OCI-LY3 (cell line): ENCODE results near the gene EXOC6.

Experiments
- H2AFZ ChIP-seq: fragments of 200-600, 300-600 bp; shearing (Covaris generic); 2 replicates; pipeline ENCODE4 v1.6.0; 2014; ENCODE audit warnings: antibody characterized with exemption, low read depth, low read length
- H3K27ac ChIP-seq: fragments of 200-600, 300-600 bp; sonication (generic); 2 replicates; pipeline ENCODE4 v1.5.1; 2014; ENCODE audit warnings: mild to moderate bottlenecking, low read length, moderate library complexity, mixed read lengths
- H3K27me3 ChIP-seq: fragments of 200-600, 300-600 bp; sonication (generic); 2 replicates; pipeline ENCODE4 v1.6.1; 2014; ENCODE audit warnings: low read depth, low read length, mixed read lengths
- H3K36me3 ChIP-seq: fragments of 200-600, 300-600 bp; sonication (generic); replicated peaks from 2 replicates; pipeline ENCODE3; 2014; ENCODE audit warnings: low read depth, low read length, mixed read lengths
- H3K4me1 ChIP-seq: fragments of 300-600, 200-600 bp; sonication (generic); 2 replicates; pipeline ENCODE4 v1.6.1; 2014; ENCODE audit warnings: low read length, mixed read lengths
- H3K4me2 ChIP-seq: fragments of 200-600, 300-600 bp; sonication (generic); 2 replicates; pipeline ENCODE4 v1.6.1; 2014; ENCODE audit warnings: low read length, mixed read lengths
- H3K4me3 ChIP-seq: fragments of 300-600, 200-600 bp; sonication (generic); 2 replicates; pipeline ENCODE4 v1.5.1; 2014; ENCODE audit warnings: antibody characterized with exemption, mild to moderate bottlenecking, low read length, moderate library complexity
- H3K79me2 ChIP-seq: fragments of 300-600, 200-600 bp; shearing (Covaris generic); 2 replicates; pipeline ENCODE4 v1.6.1; 2014; ENCODE audit warnings: mild to moderate bottlenecking, low read length, mixed read lengths
- H3K9ac ChIP-seq: fragments of 300-600, 200-600 bp; shearing (Covaris generic); 2 replicates; pipeline ENCODE4 v1.6.0; 2014; ENCODE audit warnings: mild to moderate bottlenecking, low read length, moderate library complexity
- H3K9me3 ChIP-seq: fragments of 200-600, 300-600 bp; shearing (Covaris generic); 2 replicates; pipeline ENCODE4 v1.6.1; 2014; ENCODE audit warnings: low read length, mixed read lengths; ENCODE audit not compliant: insufficient read depth
- H4K20me1 ChIP-seq: fragments of 200-600, 300-600 bp; sonication (generic); 2 replicates; pipeline ENCODE4 v1.6.1; 2016; ENCODE audit warnings: low read length, mixed read lengths; ENCODE audit not compliant: insufficient read depth
- CTCF ChIP-seq: fragments of 200-600, 300-600 bp; sonication (generic); IDR thresholded peaks from 2 replicates; pipeline ENCODE4 v1.5.1; 2014; ENCODE audit warnings: antibody characterized with exemption, low read length, low read depth
- EZH2phosphoT487 ChIP-seq: fragments of 200-600 bp; shearing (Covaris generic); IDR thresholded peaks from 2 replicates; pipeline ENCODE4 v1.6.1; 2018; ENCODE audit warnings: antibody characterized with exemption, mixed run types, low read depth

EXOC6 gene

DNA sequence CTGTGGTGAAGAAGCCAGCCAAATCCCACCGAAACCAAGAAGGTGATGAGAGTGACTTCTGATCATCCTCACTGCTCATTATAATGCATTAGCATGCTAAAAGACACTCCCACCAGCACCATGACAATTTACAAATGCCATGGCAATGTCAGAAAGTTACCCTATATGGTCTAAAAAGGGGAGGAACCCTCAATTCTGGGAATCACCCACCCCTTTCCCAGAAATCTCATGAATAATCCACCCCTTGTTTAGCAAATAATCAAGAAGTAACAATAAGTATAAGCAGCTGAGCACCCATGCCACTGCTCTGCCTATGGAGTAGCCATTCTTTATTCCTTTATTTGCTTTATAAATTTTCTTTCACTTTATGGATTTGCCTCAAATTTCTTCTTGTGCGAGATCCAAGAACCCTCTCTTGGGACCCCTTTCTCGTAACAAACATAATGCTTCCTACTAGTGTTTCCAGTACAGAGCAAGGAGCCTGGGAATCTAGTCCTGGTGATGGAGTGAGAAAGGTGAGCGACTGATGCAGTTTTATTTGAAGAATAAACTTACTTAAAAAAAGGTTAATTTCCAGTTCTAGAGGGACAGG, 18.4 kb upstream of the EXOC6 start:
- Histone ChIP-seq H3K79me2 (no peaks in the 10 kb centered on the region), H3K27me3 (no peaks in the 10 kb centered on the region), H3K36me3 (no peaks in the 10 kb centered on the region), H3K4me2 (no peak overlapping the region), H2AFZ (no peak overlapping the region), H4K20me1 (no peaks in the 10 kb centered on the region), H3K27ac (no peak overlapping the region), H3K4me1 (peaks cover 9% of the 10 kb centered on the region), H3K4me3 (no peak overlapping the region), H3K9ac (no peak overlapping the region), H3K9me3 (no peaks in the 10 kb centered on the region)
- TF ChIP-seq EZH2phosphoT487 (no peak), CTCF (no peak)

DNA sequence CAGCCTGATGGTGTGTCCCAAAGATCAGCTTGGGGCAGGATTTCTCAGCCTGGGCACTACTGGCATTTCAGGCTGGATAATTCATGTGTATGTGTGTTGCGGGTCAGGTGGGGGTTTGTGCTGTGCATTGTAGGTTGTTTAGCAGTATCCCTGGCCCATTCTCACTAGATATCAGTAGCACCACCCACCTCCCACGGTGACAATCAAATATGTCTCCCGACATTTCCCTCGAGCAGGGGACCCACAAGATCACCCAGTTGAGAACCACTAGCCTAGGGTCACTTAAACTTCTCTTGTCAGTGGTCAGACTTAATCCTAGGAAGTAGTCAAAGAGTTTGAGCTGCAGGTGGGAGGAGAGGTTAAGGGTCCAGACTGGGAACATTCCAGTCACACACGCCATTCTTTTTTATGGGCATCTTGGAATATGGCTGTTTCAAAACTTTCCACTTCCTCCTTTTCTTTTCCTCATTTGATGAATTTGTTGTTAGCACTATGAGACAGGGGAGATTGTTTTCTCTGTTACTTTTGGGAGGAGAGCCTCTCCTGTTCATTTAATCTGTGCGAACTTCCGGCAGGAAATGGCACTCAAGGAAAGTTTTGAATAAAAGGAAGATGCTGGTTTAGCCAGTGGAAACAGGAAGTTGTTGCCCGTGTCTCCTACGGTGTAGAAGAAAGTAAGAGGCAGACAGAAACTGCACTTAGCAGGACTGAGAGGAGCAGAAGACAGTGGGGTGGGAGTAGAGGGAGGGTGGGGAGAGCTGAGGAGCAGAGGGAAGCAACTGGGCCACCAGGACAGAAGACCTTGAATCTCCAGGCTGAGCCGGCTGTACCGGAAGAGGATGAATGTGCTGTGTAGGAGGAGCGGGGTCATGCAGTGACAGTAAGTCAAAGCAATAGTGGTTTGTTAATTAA, 17.6 kb upstream of the EXOC6 start:
- no peaks in the 10 kb centered on the region for H3K36me3 ChIP-seq
- no peaks in the 10 kb centered on the region for H3K9me3 ChIP-seq
- H3K4me3 ChIP-seq = peak overlapping the region; percentile 33
- no peaks in the 10 kb centered on the region for H3K79me2 ChIP-seq
- no peak overlapping the region for H3K27ac ChIP-seq
- peak overlapping the region; percentile 81 for H2AFZ ChIP-seq
- no peaks in the 10 kb centered on the region for H4K20me1 ChIP-seq
- TF ChIP-seq CTCF = no peak
- no peak for TF ChIP-seq EZH2phosphoT487
- peaks cover 9% of the 10 kb centered on the region for H3K4me1 ChIP-seq
- H3K4me2 ChIP-seq = peak overlapping the region; percentile 38
- H3K9ac ChIP-seq = no peak overlapping the region; the same call in 1 of the 2 replicates
- H3K27me3 ChIP-seq = no peaks in the 10 kb centered on the region

GRCh38 chr10:92832121-92832520, 16.2 kb upstream of the EXOC6 start:
- Histone ChIP-seq H3K27me3 (no peaks in the 10 kb centered on the region), H3K36me3 (no peaks in the 10 kb centered on the region), H3K9ac (no peak overlapping the region), H3K79me2 (no peaks in the 10 kb centered on the region), H2AFZ (no peak overlapping the region), H3K4me3 (no peak overlapping the region), H3K4me2 (no peak overlapping the region), H3K4me1 (peaks cover 9% of the 10 kb centered on the region), H4K20me1 (no peaks in the 10 kb centered on the region), H3K9me3 (no peaks in the 10 kb centered on the region), H3K27ac (no peak overlapping the region)
- TF ChIP-seq CTCF (no peak), EZH2phosphoT487 (no peak)

DNA sequence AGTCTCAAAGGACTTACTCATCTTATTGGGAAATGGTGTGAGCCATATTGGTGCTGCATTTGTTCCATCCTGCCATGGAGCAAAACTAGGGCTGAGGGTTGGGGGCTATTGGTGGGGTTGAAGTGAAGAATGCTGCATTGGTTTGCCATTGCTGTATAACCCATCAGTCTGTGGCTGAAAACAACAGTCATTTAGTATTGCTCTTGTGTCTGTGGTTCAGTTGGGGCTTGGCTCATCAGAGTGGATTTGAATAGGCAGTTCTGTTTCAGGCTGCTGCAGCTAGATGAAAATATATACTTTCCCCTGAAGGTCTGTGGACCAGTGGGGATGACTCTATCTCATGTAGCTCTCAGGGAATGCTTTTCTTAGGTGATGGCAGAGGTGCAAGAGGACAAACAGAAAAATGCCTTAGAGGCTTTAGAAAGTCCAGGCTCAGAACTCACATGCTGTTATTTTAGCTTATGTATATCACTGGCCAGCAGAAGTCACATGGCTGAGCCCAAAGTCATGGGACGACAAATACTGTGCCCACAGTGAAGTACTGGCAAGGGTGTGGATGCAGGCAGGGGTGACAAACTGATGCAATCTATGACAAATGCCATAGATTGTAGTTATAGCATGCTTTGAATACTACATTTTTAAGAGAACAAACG, 15.2 kb upstream of the EXOC6 start:
- no peak for TF ChIP-seq CTCF
- no peak for TF ChIP-seq EZH2phosphoT487
- no peaks in the 10 kb centered on the region for H3K79me2 ChIP-seq
- H3K9me3 ChIP-seq = no peaks in the 10 kb centered on the region
- H4K20me1 ChIP-seq = no peaks in the 10 kb centered on the region
- H3K27ac ChIP-seq = no peak overlapping the region
- H3K4me1 ChIP-seq = peaks cover 6% of the 10 kb centered on the region
- H3K27me3 ChIP-seq = no peaks in the 10 kb centered on the region
- H3K36me3 ChIP-seq = no peaks in the 10 kb centered on the region
- no peak overlapping the region for H3K4me2 ChIP-seq
- H2AFZ ChIP-seq = no peak overlapping the region
- no peak overlapping the region for H3K9ac ChIP-seq
- H3K4me3 ChIP-seq = no peak overlapping the region
